Brain pericyte (primary cell): Measurements from ENCODE around the gene DFFA.
"Not testable (repeated sequence)": the region's sequence is repeated elsewhere in the genome, so short reads cannot be mapped to it uniquely, and the experiment has no call there.

ENCODE experiments used
- DNase-seq: peaks from one replicate; pipeline ENCODE4 v3.0.0-alpha.2; 2012; ENCODE audit warnings: low read depth, low spot score

DFFA gene

DNA sequence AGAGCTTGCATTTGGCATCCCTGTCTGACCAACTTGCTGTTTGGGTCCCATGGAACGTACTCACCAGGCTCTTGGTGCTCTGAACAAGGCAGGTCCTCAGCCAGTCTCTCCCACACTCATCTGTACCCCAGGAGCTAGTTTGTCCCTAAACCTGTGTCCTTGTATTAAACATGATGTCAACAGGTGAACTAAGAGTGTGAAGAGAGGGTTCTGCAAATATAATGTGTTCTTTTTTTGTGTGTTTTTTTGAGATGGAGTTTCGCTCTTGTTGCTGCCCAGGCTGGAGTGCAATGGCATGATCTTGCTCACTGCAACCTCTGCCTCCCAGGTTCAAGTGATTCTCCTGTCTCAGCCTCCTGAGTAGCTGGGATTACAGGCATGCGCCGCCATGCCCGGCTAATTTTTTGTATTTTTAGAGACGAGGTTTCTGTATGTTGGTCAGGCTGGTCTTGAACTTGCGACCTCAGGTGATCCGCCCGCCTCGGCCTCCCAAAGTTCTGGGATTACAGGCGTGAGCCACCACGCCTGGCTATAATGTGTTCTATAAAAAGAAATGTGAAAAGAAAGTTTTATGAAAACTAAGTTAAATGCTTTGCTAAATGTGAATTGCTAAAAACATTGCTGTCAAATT lies 33.8 kb upstream of the DFFA start:
- not testable (repeated sequence) for DNase-seq

DNA sequence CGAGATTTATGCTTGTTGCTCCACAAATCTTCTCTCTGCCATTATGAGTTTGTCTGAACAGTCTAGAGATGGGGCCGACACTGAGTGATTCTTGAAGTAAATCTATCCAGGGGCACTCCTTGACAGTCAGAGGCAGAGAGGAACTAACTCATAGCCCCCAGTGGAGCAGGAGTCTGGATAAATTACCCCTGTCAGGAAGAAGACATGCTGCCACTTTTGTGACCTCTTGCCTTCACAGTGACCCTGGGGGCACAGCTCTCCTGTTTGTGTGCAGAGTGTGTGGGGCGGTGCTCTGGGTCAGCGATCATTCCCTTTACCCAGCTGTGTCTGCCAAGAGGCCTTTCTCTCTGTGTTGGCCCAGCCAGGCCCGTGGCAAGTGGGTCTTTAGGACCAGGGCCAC lies 31.9 kb upstream of the DFFA start:
- no peak for DNase-seq

DNA sequence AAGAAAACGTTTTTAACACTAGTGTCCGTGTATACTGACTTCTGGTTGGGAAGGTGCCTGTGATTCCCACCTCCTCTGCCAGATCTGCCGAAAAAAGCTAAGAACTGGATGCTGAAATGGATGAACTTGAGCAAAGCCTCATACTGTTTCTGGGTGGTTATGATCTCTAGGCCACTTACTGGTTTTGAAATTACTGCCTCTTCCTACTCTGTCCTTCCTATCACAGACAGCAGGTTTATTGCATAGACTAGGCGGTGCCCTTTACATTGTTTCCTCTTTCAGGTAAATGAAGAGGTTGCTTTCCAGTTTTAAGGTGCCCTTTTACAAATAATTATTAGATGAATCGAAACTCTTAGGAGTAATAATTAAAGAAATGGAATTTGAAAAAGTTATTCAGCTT lies 29.9 kb upstream of the DFFA start:
- no peak for DNase-seq

DNA sequence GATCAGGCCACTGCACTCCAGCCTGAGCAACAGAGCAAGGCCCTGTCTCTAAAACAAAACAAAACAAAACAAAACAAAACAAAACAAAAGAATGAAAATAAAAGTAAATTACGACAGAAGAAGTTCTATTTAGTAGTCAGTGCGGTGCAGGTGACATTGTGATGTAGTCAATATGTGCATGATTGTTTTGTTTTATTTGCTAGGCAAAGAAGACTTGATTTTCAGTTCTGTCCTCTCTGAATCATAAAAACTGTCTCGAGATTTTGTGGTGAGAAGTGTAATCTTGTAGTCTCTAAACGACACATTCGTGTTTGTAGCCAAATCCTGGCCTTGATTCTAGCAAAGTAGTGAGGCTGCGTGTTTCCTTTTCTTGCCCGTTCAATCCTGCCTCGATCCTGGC lies 25.9 kb upstream of the DFFA start:
- no peak for DNase-seq

DNA sequence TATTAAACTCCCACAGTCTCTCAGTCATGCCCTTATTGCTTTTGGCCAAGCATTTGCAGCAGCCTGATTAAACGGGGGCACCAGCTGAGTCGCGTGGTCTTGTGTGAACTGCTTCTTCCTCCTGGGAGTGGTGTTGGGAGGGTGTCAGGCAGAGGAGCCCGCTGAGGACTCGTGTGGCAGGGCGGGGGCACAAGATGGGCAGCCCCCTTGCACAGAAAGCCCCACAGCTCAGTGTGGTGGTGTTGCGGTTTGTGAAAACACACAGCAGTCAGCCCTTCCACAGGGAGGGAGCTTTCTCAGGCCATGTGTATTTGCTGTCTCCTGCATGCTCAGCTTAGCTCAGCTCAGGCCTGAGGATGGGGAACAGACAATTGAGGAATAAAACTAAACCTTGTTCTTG lies 24.8 kb upstream of the DFFA start:
- DNase-seq, result no peak

DNA sequence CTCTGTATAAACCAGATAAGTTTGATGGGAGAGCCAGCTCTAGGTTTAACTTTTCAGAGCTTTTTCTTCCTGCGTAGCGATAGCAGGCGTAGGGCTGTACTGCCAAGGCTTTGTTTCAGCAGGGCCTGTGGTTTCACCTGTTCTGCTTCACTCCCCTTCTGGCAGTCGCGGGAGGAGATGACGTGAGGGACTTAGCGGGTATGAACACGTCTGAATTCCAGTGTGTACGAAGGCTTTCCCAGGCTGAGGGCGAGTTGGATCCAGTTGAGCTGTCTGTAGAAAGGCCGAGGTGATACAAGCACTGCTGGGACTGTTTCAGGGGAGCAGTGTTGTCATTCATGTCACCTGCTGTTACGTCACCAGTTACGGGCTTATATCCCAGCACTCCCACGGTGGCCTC lies 23.6 kb upstream of the DFFA start:
- no peak for DNase-seq

DNA sequence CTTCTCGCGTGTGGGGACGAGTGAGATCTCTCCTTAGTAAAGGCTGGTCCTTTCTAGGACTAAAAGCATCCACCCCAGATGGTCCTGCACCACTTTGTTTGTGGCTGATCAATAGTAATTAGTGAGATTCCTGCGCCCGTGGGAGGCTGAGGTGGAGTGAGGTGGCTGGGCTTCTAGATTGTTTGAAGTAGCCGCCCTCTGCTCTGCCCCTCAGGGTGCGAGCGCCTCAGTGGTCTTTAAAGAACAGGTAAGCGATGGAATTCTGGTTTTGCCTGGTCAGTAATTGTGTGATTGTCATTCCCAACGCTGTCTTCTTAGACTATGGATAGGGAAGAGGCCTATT lies 23.1 kb upstream of the DFFA start:
- DNase-seq, result no peak

DNA sequence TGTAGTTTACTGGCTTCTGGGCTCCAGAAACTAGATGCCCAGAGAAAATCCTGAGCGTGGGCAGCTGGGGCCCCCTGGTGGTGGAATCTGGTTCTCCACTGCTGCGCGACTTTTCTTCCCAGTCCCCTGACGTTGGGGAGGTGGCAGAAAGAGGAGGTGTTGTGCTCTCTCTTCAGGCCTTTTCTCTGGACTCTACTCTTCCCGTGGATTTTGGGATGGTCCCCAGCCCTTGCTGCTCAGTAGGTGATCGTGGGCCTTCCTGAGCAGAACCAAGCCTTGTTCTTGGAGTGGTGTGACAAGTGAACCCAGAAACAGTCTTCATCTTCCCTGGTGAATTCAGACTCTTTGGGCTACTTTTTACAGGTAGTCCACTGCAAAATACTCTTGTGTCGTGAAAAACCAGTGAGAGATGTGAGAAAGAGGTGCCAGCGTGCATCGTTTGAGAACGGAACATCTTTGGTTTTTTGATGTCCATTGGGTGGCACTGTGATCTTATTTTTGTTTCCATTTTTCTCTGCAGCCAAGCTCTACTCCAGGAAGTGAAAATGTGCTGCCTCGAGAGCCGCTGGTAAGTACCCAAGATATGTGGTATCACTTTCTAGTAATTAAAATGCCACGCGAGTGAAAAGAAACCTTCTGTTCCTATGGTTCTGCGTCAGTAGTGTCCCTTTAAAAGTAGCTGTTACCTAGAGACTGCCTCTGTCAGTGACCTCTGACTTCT lies 22.6 kb upstream of the DFFA start:
- DNase-seq, result no peak

DNA sequence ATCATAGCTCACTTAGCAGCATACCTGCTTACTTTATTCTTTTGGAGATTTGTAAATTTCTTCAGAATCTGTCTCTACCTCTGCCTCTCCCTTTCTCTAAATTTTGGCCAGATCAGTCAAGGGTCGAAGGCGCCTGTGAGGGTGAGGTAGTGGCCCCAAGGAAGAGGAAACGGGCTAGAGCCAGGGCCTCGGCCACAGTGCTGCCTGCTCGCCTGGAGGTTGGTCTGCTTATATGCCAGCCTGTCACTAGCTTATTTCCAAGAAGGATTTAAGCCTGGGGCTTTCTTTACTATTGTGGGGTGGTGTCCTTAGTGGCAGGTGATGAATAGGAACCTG lies 22.1 kb upstream of the DFFA start:
- DNase-seq, result no peak

DNA sequence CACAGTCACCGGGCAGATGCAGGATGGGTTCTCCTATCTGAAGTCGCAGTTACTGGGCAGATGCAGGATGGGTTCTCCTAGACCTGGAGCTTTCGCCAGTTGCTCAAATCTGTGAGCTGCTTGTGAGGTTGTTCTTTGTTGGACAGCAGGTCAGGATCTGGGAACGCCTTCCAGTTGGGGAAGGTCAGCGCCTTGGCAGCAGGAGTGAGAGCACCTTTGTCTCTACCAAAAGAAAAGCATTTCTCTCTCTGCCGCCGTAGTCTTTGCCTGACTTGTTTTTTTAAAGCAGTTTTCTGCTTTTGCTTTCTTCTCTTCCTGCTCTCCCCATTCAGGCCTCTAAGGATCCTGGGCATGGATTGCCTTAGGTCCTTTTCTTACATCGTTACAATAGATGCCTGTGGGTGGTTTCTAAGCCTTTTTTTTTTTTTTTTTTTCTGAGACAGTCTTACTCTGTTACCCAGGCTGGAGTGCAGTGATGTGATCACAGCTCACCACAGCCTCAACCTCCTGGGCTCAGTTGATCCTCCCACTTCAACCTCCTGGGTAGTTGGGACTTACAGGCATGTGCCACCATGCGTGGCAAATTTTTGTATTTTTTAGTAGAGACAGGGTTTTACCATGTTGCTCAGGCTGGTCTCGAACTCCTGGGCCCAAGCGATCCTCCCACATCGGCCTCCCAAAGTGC lies 18.1 kb upstream of the DFFA start:
- DNase-seq, result no peak

DNA sequence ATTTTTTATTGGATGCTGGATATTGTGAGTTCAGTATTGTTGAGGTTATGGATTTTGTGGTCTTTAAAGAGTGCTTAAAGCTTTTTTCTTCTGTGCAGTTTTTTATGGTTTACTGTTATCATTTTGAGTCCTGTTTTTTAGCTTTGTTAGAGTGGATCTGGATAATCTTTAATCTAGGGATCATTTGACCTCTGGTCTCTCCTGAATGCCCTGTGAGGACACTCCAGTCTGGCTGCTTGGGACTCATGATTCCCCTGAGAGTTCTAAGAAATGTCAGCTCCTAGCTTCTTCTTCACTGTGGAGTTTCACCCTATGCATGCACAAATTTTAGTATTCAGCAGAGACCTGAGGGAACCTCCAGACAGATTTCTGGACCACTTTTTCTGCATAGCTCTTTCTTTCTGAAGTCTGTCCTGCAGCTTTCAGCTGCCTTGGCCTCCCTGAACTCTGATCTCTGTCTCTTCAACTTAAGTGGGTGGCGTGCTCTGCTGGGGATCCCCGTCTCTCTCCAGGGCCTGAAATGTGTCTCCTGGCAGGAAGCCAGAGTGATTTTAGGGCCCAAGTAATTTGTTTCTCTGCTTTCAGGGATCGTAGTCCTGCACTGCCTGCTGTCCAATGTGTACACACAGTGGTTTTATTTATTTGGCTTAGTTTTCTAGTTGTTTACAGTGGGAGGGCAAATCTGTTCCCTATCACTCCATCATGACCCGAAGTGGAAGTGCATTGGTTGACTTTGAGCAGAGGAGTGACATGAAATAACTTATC lies 17.1 kb upstream of the DFFA start:
- DNase-seq, result no peak

DNA sequence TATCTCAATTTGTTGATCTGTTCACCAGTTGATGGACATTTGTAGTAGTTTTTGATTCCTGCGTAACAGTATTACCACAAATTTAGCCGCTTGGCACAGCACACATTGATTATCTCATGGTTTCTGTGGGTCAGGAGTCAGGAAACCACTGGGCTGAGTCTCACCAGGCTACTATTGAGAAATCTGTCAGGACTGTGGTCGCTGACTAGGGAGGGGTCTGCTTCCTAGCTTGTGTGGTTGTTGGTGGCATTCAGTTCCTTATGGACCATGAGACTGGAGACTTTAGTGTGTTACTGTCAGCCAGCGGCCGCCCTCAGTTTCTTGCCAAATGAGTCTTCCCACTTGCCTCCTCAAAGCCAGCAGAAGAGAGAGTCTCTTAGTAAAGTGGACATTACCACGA lies 12.2 kb upstream of the DFFA start:
- no peak for DNase-seq

DNA sequence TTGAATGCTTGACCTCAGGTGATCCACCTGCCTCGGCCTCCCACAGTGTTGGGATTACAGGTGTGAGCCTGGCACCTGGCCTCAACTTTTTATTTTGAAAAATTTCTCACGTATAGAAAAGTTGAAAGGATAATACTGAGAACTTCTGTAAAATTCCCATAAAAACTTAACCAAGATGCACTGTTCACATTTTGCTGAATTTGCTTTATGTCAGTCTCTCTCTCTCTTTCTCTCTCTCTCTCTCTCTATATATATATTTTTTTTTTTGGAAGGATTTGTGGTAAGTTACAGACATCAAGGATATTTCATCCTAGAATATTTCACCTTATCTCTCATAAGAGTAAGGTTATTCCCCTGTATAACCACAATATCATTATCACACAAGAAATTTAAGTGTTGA lies 8.3 kb upstream of the DFFA start:
- DNase-seq, result no peak

DNA sequence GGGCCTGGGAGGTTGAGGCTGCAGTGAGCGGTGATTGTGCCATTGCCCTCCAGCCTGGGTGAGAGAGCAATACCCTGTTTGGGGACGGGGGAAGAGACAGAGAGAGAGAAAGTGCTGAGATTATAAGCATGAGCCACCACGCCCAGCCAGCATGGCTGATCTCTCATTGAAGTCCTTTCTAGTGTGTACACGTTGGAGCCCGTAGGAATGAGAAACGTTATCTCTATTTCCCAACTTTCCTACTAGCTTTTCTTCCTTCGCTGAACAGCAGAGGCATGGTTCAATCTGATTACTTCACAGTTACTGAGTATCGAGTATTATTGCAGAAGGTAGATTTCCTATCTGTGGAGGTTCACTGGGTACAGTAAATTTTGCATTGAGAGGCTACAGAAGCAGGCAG lies 7.0 kb upstream of the DFFA start:
- DNase-seq, result no peak

DNA sequence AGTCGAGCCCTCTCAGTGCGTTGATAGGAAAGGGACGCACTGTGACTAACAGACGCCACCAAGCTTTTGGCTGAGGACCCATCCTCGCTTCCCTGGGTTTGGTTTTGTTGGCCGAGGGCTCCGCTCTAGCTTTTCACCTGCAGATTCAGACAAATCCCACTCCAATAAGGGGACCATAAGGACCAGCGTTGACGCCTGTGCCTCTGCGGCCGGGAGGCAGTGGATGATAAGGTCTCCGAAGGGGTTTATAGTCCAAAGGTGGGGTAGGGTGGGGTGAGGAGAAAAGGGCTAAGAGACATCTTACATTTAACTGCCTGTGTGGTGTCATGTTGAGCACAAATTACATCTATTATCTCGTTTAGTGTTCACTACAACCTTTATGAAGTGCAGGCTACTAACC lies 3.2 kb upstream of the DFFA start:
- DNase-seq, result no peak

DNA sequence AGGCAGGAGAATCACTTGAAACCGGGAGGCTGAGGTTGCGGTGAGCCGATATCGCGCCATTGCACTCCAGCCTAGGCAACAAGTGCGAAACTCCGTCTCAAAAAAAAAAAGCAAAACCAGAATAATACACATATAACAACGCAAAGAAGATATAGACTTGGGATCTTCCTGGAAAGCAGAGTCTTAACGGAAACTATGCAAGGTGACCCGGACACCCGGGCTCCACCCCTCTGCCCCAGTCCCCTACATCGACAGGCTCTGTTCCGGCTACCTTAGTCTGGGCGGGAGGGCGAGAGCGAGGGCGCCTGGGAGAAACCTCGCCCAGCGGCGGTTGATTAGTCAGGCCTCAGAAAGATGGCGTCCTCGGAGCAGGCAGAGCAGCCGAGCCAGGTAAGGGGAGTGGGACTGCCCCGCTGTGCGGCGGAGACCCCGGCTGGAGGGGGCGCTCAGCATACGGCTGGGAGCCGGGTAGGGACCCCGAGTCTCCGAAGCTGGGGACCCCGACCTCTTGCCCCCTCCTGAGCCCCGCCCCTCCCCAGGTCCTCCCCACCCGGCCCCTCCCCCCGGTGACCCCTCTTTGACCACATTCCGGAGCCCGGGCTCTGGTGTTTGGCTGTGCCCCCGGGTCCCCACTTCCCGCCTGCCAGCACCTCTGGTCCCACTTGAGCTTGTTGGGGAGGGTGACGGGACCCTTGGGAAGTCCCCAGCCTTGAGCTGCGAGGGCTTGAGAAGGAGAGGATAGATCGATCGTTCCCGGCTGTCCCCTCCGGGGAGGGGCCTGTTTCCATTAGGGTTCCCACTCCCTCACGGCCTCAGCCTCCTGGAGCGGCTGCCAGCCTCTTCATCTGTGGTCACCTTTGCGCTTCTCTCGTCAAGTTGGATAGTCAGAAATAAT lies 2.5 kb upstream of the DFFA start, which contains the start of gene PEX14:
Gene PEX14 (plus strand): TSS at position 338 of the 895 bp plus-strand sequence. CDS start 17 bp downstream, at position 355.
- no peak for DNase-seq

DNA sequence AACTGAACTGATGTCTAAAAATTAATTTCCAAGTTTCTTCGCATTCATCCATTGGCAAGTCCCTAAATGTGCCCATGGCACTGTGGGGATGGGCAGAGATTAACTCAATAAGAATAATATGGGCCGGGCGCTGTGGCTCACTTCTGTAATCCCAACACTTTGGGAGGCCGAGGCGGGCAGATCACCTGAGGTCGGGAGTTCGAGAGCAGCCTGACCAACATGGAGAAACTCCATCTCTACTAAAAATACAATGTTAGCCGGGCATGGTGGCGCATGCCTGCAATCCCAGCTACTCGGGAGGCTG lies 1.9 kb upstream of the DFFA start:
- DNase-seq, result not testable (repeated sequence)

DNA sequence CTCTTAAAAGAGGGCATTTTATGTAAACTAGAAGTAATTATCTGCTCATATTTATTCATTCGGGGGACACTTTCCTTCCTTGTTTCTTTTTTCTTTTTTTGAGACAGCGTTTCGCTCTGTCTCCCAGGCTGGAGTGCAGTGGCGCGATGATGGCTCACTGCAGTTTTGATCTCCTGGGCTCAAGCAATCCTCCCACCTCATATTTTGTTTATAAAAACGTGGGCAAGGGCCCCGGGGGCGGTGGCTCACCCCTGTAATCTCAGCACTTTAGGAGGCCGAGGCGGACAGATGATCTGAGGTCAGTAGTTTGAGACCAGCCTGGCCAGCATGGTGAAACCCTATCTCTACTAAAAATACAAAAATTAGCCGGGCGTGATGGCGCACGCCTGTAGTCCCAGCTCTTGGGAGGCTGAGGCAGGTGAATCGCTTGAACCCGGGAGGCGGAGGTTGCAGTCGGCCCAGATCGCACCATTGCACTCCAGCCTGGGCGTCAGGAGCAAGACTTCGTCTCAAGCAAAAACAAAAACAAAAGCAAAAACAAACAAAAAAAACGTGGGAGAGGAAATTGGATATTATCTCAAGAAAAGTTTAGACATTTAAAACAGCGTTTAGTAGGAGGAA lies 926 bp upstream of the DFFA start:
- no peak for DNase-seq

DNA sequence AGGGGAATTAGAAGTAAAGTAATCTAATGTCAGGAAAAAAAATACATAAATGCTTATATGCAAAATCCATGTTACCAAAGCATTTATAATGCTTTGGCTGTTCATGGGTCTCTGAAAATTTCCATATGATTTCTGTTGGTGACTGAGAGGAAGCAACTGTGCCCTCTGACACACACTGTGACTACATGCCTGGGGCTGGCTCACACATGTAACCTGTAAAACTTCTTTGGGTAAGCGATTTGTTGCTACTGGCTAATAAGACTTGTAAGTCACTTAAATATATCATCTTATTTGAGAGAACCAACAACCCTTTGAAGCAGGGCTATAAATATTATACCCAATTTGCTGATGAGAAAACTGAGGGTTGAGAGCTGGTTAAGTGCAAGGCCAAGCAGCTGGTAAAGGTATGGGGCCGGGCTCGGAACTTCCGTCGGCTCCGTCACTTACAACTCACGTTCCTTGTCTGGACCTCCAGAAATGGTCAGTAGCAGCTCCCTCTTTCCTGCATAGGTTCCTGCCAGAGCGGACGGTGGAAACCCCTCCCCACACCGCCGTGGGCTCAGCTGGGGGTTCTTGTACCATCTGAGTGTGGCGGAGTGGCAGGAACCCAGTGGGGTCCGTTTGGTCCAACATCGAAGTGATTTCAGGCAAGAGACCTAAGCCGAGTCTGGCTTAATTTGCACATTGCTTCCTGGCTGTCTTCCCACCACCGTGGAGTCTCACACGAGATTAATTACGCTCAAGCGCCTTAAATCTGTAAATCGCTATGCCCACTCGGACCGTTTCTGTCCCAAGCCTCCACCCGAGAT lies 714 bp downstream of the DFFA start:
- no peak for DNase-seq

DNA sequence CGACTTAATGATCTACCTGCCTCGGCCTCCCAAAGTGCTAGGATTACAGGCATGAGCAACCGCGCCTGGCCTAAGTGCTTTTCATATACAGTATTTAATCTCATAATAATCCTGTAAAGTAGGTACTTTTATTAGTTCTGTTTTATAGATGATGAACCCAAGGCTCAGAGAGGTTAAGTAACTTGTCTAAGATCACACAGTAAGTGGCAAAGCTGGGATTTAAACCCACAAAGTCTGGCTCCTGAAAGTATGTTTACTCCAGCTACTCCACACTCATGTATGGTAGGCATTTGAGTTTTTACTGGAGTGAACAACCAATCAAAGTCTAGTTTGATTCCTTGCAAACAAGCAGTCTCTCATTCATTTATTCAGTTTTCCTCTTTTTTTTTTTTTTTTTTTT lies 2.3 kb downstream of the DFFA start:
- no peak for DNase-seq
